K562 (cell line): Measurements from ENCODE around the gene ABHD5. TPM values are rescaled to one million over a fixed set of nuclear protein-coding genes. Genes with fewer than 3 reads are reported as not detected.

Experiments
- ATAC-seq: fragments of 200-7000 bp; cut with Tn5 transposase; 3 replicates; pipeline ENCODE4 v1.9.1; 2020; ENCODE audit warnings: moderate library complexity
- BruUV-seq: library from RNA; stranded (reverse); fragments of 400-500 nt; replicated peaks from 2 replicates; lab custom pipeline; 2021; lab: Mats Ljungman, UMichigan
- CTCF ChIA-PET: fragments of 300-600 bp; formaldehyde crosslinking; extraction: SDS; loops from one replicate; lab custom pipeline; 2021; ENCODE audit warnings: low intra/inter-chr PET ratio; lab: Yijun Ruan, JAX
- POLR2A ChIA-PET: fragments of 300-600, 350-650 bp; sonication (Branson Sonifier 250); formaldehyde crosslinking; extraction: SDS; loops from one replicate; lab custom pipeline; 2021; ENCODE audit warnings: antibody characterized with exemption, inconsistent platforms; lab: Yijun Ruan, JAX
- DNase-seq, 4 experiments: peaks; one replicate each; pipeline versions ENCODE4 v3.0.0 to v3.0.0-alpha.2; 2011 to 2018; ENCODE audit warnings: low spot score in 3 of 4, mixed read lengths in 3 of 4; ENCODE audit errors: extremely low read depth in 1 of 4
- FAIRE-seq: peaks from 2 replicates; lab custom pipeline; 2011; peaks lifted over from hg19 to GRCh38; lab: Jason Lieb, UNC
- H2AFZ ChIP-seq: 2 replicates; pipeline ENCODE4 v1.6.0; 2011; ENCODE audit warnings: low read depth, low read length, control low read depth, inconsistent platforms
- H3K27ac ChIP-seq: fragments of 200-600 bp; 3 replicates; pipeline ENCODE4 v1.8.0; 2011; ENCODE audit warnings: low read depth, mild to moderate bottlenecking, control low read depth, inconsistent platforms, low read length, moderate library complexity, mixed read lengths; ENCODE audit errors: extremely low read depth
- H3K27me3 ChIP-seq, 2 experiments: fragments of 300-600 bp in 1 of 2; 2 replicates in 1 of 2; 3 replicates in 1 of 2; pipeline versions ENCODE4 v1.6.0 to v1.8.0; 2011; ENCODE audit warnings: inconsistent platforms in 2 of 2, low read length in 2 of 2, mild to moderate bottlenecking in 1 of 2, mixed read lengths in 1 of 2, moderate library complexity in 1 of 2; ENCODE audit not compliant: control insufficient read depth in 2 of 2, insufficient read depth in 2 of 2
- H3K36me3 ChIP-seq: fragments of 300-600 bp; 3 replicates; pipeline ENCODE4 v1.8.0; 2011; ENCODE audit warnings: mild to moderate bottlenecking, low read length, inconsistent platforms; ENCODE audit not compliant: control insufficient read depth, insufficient read depth
- H3K4me1 ChIP-seq, 2 experiments: fragments of 200-600 bp in 1 of 2; replicated peaks in 1 of 2; 2 replicates in 1 of 2; 3 replicates in 1 of 2; pipeline versions ENCODE4 v1.5.1 to v1.8.0; 2011; ENCODE audit warnings: inconsistent platforms in 2 of 2, low read length in 2 of 2, mild to moderate bottlenecking in 1 of 2, mixed read lengths in 1 of 2, moderate library complexity in 1 of 2; ENCODE audit not compliant: control insufficient read depth in 2 of 2, insufficient read depth in 2 of 2
- H3K4me2 ChIP-seq: 2 replicates; pipeline ENCODE4 v1.6.1; 2011; ENCODE audit warnings: low read length, control low read depth, inconsistent platforms, mixed read lengths; ENCODE audit not compliant: insufficient read depth
- H3K4me3 ChIP-seq: fragments of 200-600 bp; sonication (generic), shearing (Covaris generic); 2 replicates; pipeline ENCODE4 v1.5.1; 2016; ENCODE audit warnings: control low read depth, inconsistent platforms
- H3K79me2 ChIP-seq: fragments of 200-600 bp; 3 replicates; pipeline ENCODE4 v1.8.0; 2011; ENCODE audit warnings: low read length, inconsistent platforms; ENCODE audit not compliant: control insufficient read depth, insufficient read depth
- H3K9ac ChIP-seq, 2 experiments: 2 replicates each; pipeline versions ENCODE4 v1.6.0 to v1.6.1; 2011; ENCODE audit warnings: low read depth in 2 of 2, low read length in 2 of 2, control low read depth in 1 of 2, inconsistent platforms in 1 of 2, mild to moderate bottlenecking in 1 of 2, mixed read lengths in 1 of 2; ENCODE audit not compliant: insufficient read depth in 1 of 2
- H3K9me1 ChIP-seq: one replicate; pipeline ENCODE4 v1.6.0; 2011; ENCODE audit warnings: inconsistent platforms, mild to moderate bottlenecking, low read length, moderate library complexity; ENCODE audit not compliant: control insufficient read depth, insufficient read depth
- H3K9me3 ChIP-seq: replicated peaks from 2 replicates; pipeline ENCODE4 v1.5.1; 2011; ENCODE audit warnings: low read depth, low read length, inconsistent platforms; ENCODE audit not compliant: control insufficient read depth, insufficient read depth
- H4K20me1 ChIP-seq: replicated peaks from 2 replicates; pipeline ENCODE4 v1.6.1; 2011; ENCODE audit warnings: low read length, inconsistent platforms, mixed read lengths; ENCODE audit not compliant: control insufficient read depth, insufficient read depth
- CXXC5 ChIP-seq: fragments of 250-450 bp; sonication (Bioruptor Pico); IDR thresholded peaks from 2 replicates; pipeline ENCODE4 v1.8.0; 2022; ENCODE audit warnings: inconsistent platforms, mild to moderate bottlenecking, moderate library complexity
- EP400 ChIP-seq: fragments of 450-650 bp; IDR thresholded peaks from 2 replicates; pipeline ENCODE4 v1.6.1; 2017; ENCODE audit warnings: antibody characterized with exemption, mild to moderate bottlenecking, moderate library complexity
- GABPB1 ChIP-seq: sonication (generic); formaldehyde crosslinking; IDR thresholded peaks from 2 replicates; pipeline ENCODE4 v1.8.0; 2022; ENCODE audit warnings: mild to moderate bottlenecking, missing genetic modification reagents
- HMG20B ChIP-seq: fragments of 250-450 bp; sonication (Bioruptor Pico); IDR thresholded peaks from 2 replicates; pipeline ENCODE4 v1.5.0; 2021; ENCODE audit warnings: mild to moderate bottlenecking
- KAT7 ChIP-seq: sonication (generic); formaldehyde crosslinking; IDR thresholded peaks from 2 replicates; pipeline ENCODE4 v1.8.0; 2022; ENCODE audit warnings: missing genetic modification reagents, mild to moderate bottlenecking, borderline replicate concordance
- MEF2D ChIP-seq: conservative IDR thresholded peaks from 2 replicates; pipeline ENCODE4 v1.6.1; 2016; ENCODE audit warnings: low read depth, missing genetic modification characterization, missing compliant biosample characterization
- RAD51 ChIP-seq: fragments of 450-650 bp; IDR thresholded peaks from 2 replicates; pipeline ENCODE4 v1.7.1; 2016; ENCODE audit warnings: low read depth, mild to moderate bottlenecking, borderline replicate concordance
- RUNX1 ChIP-seq: sonication (generic); IDR thresholded peaks from 2 replicates; pipeline ENCODE4 v1.6.1; 2016; ENCODE audit warnings: antibody characterized with exemption, low read depth
- STAT5A ChIP-seq: IDR thresholded peaks from 2 replicates; pipeline ENCODE4 v1.6.1; 2012; ENCODE audit warnings: low read length, inconsistent platforms, borderline replicate concordance
- TSC22D4 ChIP-seq: fragments of 450-650 bp; IDR thresholded peaks from 2 replicates; pipeline ENCODE4 v1.6.1; 2016; ENCODE audit warnings: missing genetic modification characterization, missing biosample characterization, control low read depth
- ZBTB8A ChIP-seq: fragments of 450-650 bp; IDR thresholded peaks from 2 replicates; pipeline ENCODE4 v1.6.1; 2018; ENCODE audit warnings: mild to moderate bottlenecking, moderate library complexity; ENCODE audit not compliant: partially characterized antibody
- ZKSCAN3 ChIP-seq: fragments of 250-450 bp; sonication (Bioruptor Pico); IDR thresholded peaks from 2 replicates; pipeline ENCODE4 v1.4.0; 2020
- ZNF445 ChIP-seq: fragments of 250-450 bp; sonication (Bioruptor Pico); IDR thresholded peaks from 2 replicates; pipeline ENCODE4 v1.4.0; 2020; ENCODE audit warnings: low read depth, mild to moderate bottlenecking, moderate library complexity
- WGBS: fragments of 100-300 bp; shearing (Covaris generic); methylation state at CpG from one replicate; pipeline ENCODE4 v1.1.6; 2016; ENCODE audit warnings: low coverage, mixed read lengths; ENCODE audit not compliant: insufficient coverage; ENCODE audit errors: missing lambda C conversion rate; 5-methylcytosine and 5-hydroxymethylcytosine counted together
- in situ Hi-C: fragments of 300-500 bp; cut with MboI; formaldehyde crosslinking; loops from 4 replicates; pipeline ENCODE4 v1.15.0; 2018; ENCODE audit warnings: inconsistent platforms, mixed read lengths
- intact Hi-C: fragments of 100-400 bp; cut with micrococcal nuclease; formaldehyde crosslinking; loops from 2 replicates; pipeline ENCODE4 v1.14.2; 2022
- polyA plus RNA-seq, 8 experiments: library from polyadenylated mRNA; depleted of rRNA in 4 of 8; stranded (reverse) in 5 of 8; unstranded in 3 of 8; fragments of >200 nt; fragmentation: Nextera tagmentation in 2 of 8; fragmentation: Illumina TruSeq in 1 of 8; extraction: Ambion mirVana in 2 of 8; extraction: Trizol in 1 of 8; gene quantifications; 2 replicates each; pipeline versions ENCODE4 v1.2.1 to v1.2.3, GENCODE V29; 2011 to 2014; ENCODE audit warnings: inconsistent platforms in 1 of 8, missing spikeins in 1 of 8
- total RNA-seq, 7 experiments: library from RNA; depleted of rRNA in 6 of 7; stranded (reverse); fragments of >200 nt in 6 of 7; fragmentation: Illumina TruSeq in 2 of 7; extraction: Trizol in 2 of 7; gene quantifications; 2 replicates each; pipeline versions ENCODE4 v1.2.1 to v1.2.3, GENCODE V29; 2011 to 2021; ENCODE audit warnings: low replicate concordance in 1 of 7
- TF ChIP-seq, protein P1 (sequence below): sonication (generic); formaldehyde crosslinking; IDR thresholded peaks from 2 replicates; pipeline ENCODE4 v1.5.0; 2020; ENCODE audit warnings: missing genetic modification reagents
- TF ChIP-seq, protein P2 (sequence below): fragments of 450-650 bp; formaldehyde crosslinking; IDR thresholded peaks from 2 replicates; pipeline ENCODE4 v1.4.0; 2020; ENCODE audit warnings: mild to moderate bottlenecking, moderate library complexity

The ABHD5 gene
- total and polyA plus RNA-seq, 9 of the 15 experiments (the other 6 are each of a cell fraction or from before 2014, with no cell fraction given): 27.8 to 61.7 (median 39.9) TPM

DNA sequence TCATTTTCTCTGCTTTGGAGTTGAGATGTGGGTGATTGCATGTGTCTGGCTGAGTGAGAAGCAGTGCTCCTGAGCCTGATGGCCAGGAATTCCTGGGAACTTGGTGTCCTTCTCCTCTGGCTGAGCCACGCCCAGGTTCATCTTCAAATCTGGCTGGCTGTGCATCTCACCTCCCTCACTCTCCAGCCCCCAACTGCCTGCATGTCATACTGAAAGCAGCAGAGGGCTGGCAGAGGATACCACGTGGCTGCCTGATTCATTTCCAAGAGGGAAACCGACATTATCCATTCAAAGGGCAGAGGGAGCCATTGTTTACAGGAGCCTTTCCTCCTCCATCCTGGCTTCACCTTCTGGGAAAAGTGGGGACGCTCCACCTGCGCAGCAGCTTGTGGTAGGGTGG is 57.4 kb downstream of the ABHD5 start:
- no peak overlapping the region for H3K9ac ChIP-seq
- DNase-seq: no peak
- BruUV-seq: no TSS peak
- no peak overlapping the region for H3K27ac ChIP-seq
- no peaks in the 10 kb centered on the region; a peak in 2 of 5 replicates for H3K4me1 ChIP-seq
- H3K79me2 ChIP-seq: no peaks in the 10 kb centered on the region
- no peaks in the 10 kb centered on the region for H4K20me1 ChIP-seq
- intact Hi-C loops: no loop called here
- H3K9me1 ChIP-seq: no peaks in the 10 kb centered on the region
- H3K9me3 ChIP-seq: no peaks in the 10 kb centered on the region
- ATAC-seq: peak; percentile 30; the same call in 2 of the 3 replicates
- peaks cover 0 to 13% of the 10 kb centered on the region in 2 experiments; a peak in 3 of 5 replicates for H3K27me3 ChIP-seq
- H3K4me2 ChIP-seq: no peak overlapping the region
- WGBS: 11% methylated on average over 5 of the region's 5 CpGs
- in situ Hi-C loops: no loop called here
- FAIRE-seq: no peak
- H3K36me3 ChIP-seq: no peaks in the 10 kb centered on the region
- peak overlapping the region; percentile 12; the same call in 1 of the 2 replicates for H2AFZ ChIP-seq
- CTCF ChIA-PET: no interaction called here
- H3K4me3 ChIP-seq: no peak overlapping the region
- POLR2A ChIA-PET: no interaction called here
- TF ChIP-seq GABPB1 (CRISPR knock-in tag) (no peak), RUNX1 (no peak)
- TF ChIP-seq, protein P1, sequence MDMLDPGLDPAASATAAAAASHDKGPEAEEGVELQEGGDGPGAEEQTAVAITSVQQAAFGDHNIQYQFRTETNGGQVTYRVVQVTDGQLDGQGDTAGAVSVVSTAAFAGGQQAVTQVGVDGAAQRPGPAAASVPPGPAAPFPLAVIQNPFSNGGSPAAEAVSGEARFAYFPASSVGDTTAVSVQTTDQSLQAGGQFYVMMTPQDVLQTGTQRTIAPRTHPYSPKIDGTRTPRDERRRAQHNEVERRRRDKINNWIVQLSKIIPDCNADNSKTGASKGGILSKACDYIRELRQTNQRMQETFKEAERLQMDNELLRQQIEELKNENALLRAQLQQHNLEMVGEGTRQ: peak; percentile 28; the same call in 1 of the 2 replicates

DNA sequence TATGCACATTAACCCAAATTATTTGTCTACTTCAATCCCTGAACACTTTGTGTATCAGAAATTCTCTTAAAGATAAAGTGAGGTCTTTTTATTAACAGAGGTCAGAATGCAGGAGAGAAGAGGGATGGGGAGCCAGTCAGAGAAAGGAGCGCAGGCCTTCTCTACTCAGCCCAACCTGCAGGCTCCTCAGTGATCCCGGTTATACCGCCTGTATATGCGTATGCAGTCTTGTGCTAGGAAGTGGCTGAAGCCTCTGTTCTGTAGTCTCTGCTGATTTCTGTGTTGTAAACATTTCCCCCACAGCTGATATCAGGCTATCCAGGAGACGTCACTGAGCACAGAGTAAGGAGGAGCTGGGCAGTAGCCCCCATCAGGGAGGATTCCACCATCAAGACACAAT is 57.9 kb downstream of the ABHD5 start:
- ATAC-seq (peak; percentile 31), FAIRE-seq (peak; percentile 37), DNase-seq (no peak)
- no peaks in the 10 kb centered on the region for H3K9me3 ChIP-seq
- no TSS peak for BruUV-seq
- 29% methylated on average over 5 of the region's 5 CpGs for WGBS
- no peak overlapping the region for H3K4me3 ChIP-seq
- no peak overlapping the region for H3K4me2 ChIP-seq
- H3K79me2 ChIP-seq: no peaks in the 10 kb centered on the region
- no peak overlapping the region for H3K9ac ChIP-seq
- intact Hi-C loops (no loop called here), in situ Hi-C loops (no loop called here)
- H2AFZ ChIP-seq: no peak overlapping the region
- H3K9me1 ChIP-seq: no peaks in the 10 kb centered on the region
- no peaks in the 10 kb centered on the region for H4K20me1 ChIP-seq
- ChIA-PET CTCF (no interaction called here), POLR2A (no interaction called here)
- no peaks in the 10 kb centered on the region; a peak in 2 of 5 replicates for H3K4me1 ChIP-seq
- H3K36me3 ChIP-seq: no peaks in the 10 kb centered on the region
- no peak overlapping the region for H3K27ac ChIP-seq
- H3K27me3 ChIP-seq: peaks cover 0 to 13% of the 10 kb centered on the region in 2 experiments; a peak in 3 of 5 replicates
- TF ChIP-seq ZBTB8A (no peak), ZNF445 (no peak), STAT5A (no peak), HMG20B (no peak), RAD51 (no peak), MEF2D (tag) (no peak), EP400 (no peak), CXXC5 (CRISPR knock-in tag) (no peak), ZKSCAN3 (CRISPR knock-in tag) (no peak), KAT7 (CRISPR knock-in tag) (no peak), TSC22D4 (tag) (no peak), GABPB1 (CRISPR knock-in tag) (no peak)
- TF ChIP-seq, protein P2, sequence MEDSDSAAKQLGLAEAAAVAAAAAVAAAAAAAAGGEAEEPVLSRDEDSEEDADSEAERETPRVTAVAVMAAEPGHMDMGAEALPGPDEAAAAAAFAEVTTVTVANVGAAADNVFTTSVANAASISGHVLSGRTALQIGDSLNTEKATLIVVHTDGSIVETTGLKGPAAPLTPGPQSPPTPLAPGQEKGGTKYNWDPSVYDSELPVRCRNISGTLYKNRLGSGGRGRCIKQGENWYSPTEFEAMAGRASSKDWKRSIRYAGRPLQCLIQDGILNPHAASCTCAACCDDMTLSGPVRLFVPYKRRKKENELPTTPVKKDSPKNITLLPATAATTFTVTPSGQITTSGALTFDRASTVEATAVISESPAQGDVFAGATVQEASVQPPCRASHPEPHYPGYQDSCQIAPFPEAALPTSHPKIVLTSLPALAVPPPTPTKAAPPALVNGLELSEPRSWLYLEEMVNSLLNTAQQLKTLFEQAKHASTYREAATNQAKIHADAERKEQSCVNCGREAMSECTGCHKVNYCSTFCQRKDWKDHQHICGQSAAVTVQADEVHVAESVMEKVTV (CRISPR knock-in tag): no peak
